T-cell (primary cell): ENCODE results near the gene POLR3C. TPM values are rescaled to one million over a fixed set of nuclear protein-coding genes. Genes with fewer than 3 reads are reported as not detected.
A peak's percentile ranks its signal among the peaks of the same experiment; 100 is the strongest.
"Not testable (repeated sequence)": the region's sequence is repeated elsewhere in the genome, so short reads cannot be mapped to it uniquely, and the experiment has no call there.

Experiments used
- ATAC-seq, 4 experiments: fragments of 200-7000 bp in 3 of 4; fragments of 150-1000 bp in 1 of 4; cut with Tn5 transposase; replicated peaks in 1 of 4; 1 replicate in 3 of 4; 2 replicates in 1 of 4; pipeline ENCODE4 v1.10.0; 2021; ENCODE audit warnings: moderate library complexity in 3 of 4, mild to moderate bottlenecking in 2 of 4, moderate number of reproducible peaks in 1 of 4
- CTCF ChIA-PET, 2 donors: fragments of 300-600 bp; sonication (Branson Sonifier 250); formaldehyde crosslinking; loops; one replicate each; lab custom pipeline; 2022; ENCODE audit warnings: antibody characterized with exemption in 2 of 2; lab: Charles Lee
- POLR2A ChIA-PET, 2 donors: fragments of 300-600 bp; sonication (Branson Sonifier 250); formaldehyde crosslinking; loops; one replicate each; lab custom pipeline; 2022; ENCODE audit warnings: antibody characterized with exemption in 2 of 2; lab: Charles Lee
- DNase-seq, 35 experiments: peaks; one replicate each; pipeline versions ENCODE4 v3.0.0 to v3.0.0-alpha.2; 2013 to 2023
- H3K27ac ChIP-seq: one replicate; pipeline ENCODE4 v1.5.1; 2013; ENCODE audit warnings: low read length
- H3K27me3 ChIP-seq, 2 experiments: replicated peaks in 1 of 2; 1 replicate in 1 of 2; 2 replicates in 1 of 2; pipeline versions ENCODE4 v1.6.1 to v1.7.0; 2013; ENCODE audit warnings: low read length in 1 of 2, mixed read lengths in 1 of 2; ENCODE audit not compliant: control insufficient read depth in 2 of 2, insufficient read depth in 2 of 2; ENCODE audit errors: extremely low read depth in 1 of 2
- H3K36me3 ChIP-seq, 2 donors: 1 replicate in 1 of 2; 2 replicates in 1 of 2; pipeline versions ENCODE4 v1.6.1 to v1.7.0; 2013; ENCODE audit warnings: low read length in 1 of 2; ENCODE audit not compliant: control insufficient read depth in 2 of 2, insufficient read depth in 1 of 2; ENCODE audit errors: extremely low read depth in 1 of 2
- H3K4me1 ChIP-seq, 2 experiments: 1 replicate in 1 of 2; 2 replicates in 1 of 2; pipeline versions ENCODE4 v1.6.1 to v1.7.0; 2013; ENCODE audit warnings: low read length in 2 of 2, mixed read lengths in 1 of 2; ENCODE audit not compliant: insufficient read depth in 2 of 2, control insufficient read depth in 1 of 2; ENCODE audit errors: extremely low read depth in 1 of 2
- H3K4me3 ChIP-seq, 2 donors: 1 replicate in 1 of 2; 2 replicates in 1 of 2; pipeline versions ENCODE4 v1.5.1 to v1.7.0; 2013; ENCODE audit warnings: mild to moderate bottlenecking in 2 of 2, low read length in 1 of 2, moderate library complexity in 1 of 2; ENCODE audit not compliant: control insufficient read depth in 1 of 2; ENCODE audit errors: extremely low read depth in 1 of 2
- H3K9me3 ChIP-seq: 2 replicates; pipeline ENCODE4 v1.7.0; 2013
- H3K27ac Mint-ChIP-seq, 2 donors: one replicate each; pipeline ENCODE4 v1.8.0; 2020 to 2021; ENCODE audit warnings: mild to moderate bottlenecking in 2 of 2, mixed read lengths in 2 of 2
- H3K27me3 Mint-ChIP-seq, 2 donors: one replicate each; pipeline ENCODE4 v1.8.0; 2021 to 2022; ENCODE audit warnings: mixed read lengths in 2 of 2
- H3K36me3 Mint-ChIP-seq: one replicate; pipeline ENCODE4 v1.8.0; 2021; ENCODE audit warnings: mixed read lengths
- H3K4me1 Mint-ChIP-seq, 3 donors: one replicate each; pipeline ENCODE4 v1.8.0; 2020 to 2022; ENCODE audit warnings: mixed read lengths in 3 of 3, mild to moderate bottlenecking in 1 of 3
- H3K4me3 Mint-ChIP-seq, 3 donors: one replicate each; pipeline ENCODE4 v1.8.0; 2020 to 2022; ENCODE audit warnings: mild to moderate bottlenecking in 3 of 3, mixed read lengths in 3 of 3, moderate library complexity in 3 of 3
- H3K9me3 Mint-ChIP-seq, 3 donors: one replicate each; pipeline ENCODE4 v1.8.0; 2020 to 2022; ENCODE audit warnings: mixed read lengths in 3 of 3
- WGBS: methylation state at CpG from one replicate; pipeline ENCODE4 v1.1.5; 2013; ENCODE audit warnings: missing lambda C conversion rate; ENCODE audit not compliant: insufficient coverage; 5-methylcytosine and 5-hydroxymethylcytosine counted together
- total RNA-seq, 35 experiments: library from RNA in 6 of 35; stranded (reverse) in 6 of 35; fragments of 120-200 nt in 1 of 35; gene quantifications; one replicate each; pipeline versions ENCODE4 v1.2.1 to v1.2.4 and lab custom pipeline; 2013 to 2026

POLR3C gene
- total RNA-seq, 5 donors from 2014 or later (not counting 1 experiment from before 2014, with no cell fraction given), result 24.5 to 42.0 (median 38.2) TPM

DNA sequence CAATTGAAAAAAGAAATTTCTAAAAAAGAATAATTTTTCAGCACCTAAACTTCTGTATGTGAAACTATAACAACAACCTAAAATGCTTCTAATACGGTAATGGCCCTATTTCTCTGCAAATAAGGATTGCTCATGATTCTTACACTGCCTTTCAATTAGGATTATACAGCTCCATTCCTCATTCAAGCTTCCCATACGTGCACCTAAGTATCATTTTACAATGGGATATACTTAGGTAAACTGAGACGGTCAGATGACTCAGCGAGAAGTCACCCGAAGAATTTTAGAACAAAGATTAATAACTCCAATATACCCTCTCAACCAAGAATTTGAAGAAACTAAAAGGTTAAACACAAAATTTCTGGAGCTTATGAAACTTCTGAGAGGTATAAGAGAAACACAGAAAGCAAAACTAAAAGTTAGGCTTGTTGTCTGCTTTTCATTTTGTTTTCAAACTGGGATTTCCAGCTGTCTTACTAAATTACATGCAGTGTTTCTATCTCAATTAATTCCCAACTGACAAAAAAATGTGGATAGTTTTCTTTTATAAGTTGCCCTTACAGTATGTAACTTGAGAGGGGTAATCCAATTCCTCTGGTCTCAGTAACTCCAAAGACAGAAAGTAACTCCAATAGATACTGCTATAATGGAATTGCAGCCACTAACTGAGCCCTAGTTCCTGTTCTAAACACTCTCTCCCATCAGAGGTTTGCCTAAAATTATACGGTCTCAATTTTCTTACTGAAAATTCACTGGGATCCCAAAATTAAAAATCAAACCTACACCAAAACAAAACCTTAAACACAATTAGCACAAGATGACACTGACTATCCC, 10.8 kb upstream of the POLR3C start:
- H3K4me3 Mint-ChIP-seq, H3K36me3 ChIP-seq, CTCF ChIA-PET, H3K27me3 Mint-ChIP-seq, H3K4me1 ChIP-seq, H3K4me3 ChIP-seq, H3K27ac ChIP-seq, DNase-seq, POLR2A ChIA-PET, H3K27ac Mint-ChIP-seq, ATAC-seq, H3K36me3 Mint-ChIP-seq, H3K9me3 Mint-ChIP-seq, H3K9me3 ChIP-seq, H3K27me3 ChIP-seq: not testable (repeated sequence)
- H3K4me1 Mint-ChIP-seq, result peaks cover 4 to 13% (median 12%) of the 10 kb centered on the region in 3 donors
- no CpG with 5 or more reads among the region's 6 CpGs for WGBS

GRCh38 chr1:145818095-145818494, 5.9 kb upstream of the POLR3C start:
- H3K36me3 ChIP-seq, H3K36me3 Mint-ChIP-seq, ATAC-seq, CTCF ChIA-PET, H3K27ac Mint-ChIP-seq, H3K4me3 ChIP-seq, H3K9me3 ChIP-seq, H3K27me3 Mint-ChIP-seq, H3K9me3 Mint-ChIP-seq, POLR2A ChIA-PET, H3K27ac ChIP-seq, H3K27me3 ChIP-seq, H3K4me1 ChIP-seq, H3K4me3 Mint-ChIP-seq, DNase-seq: not testable (repeated sequence)
- no CpG with 5 or more reads among the region's 6 CpGs for WGBS
- H3K4me1 Mint-ChIP-seq, result peaks cover 0 to 12% (median 7%) of the 10 kb centered on the region in 3 donors

DNA sequence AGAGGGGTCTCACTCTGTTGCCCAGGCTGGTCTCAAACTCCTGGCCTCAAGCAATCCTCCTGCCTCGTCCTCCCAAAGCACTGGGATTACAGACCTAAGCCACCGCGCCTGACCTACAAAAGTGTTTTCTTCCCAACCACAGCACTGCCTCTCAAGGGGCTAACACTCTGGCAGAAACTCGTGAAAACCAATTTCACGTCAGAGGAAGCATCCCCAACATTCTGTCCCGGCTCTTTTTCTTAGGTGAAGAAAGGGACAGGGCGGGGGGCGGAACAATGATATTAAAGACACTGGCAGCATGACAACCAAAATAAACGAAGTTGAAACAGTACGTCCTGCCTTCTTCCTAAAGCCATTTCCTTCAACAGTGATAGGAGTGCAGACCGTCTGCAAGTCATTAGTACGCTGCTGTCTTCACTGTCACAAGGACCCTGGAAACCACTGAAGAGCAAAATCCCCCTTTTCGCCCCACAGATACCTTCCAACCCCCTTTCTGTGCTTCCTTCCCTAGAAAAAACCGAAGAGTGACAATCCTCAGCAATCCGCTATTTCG, 1.1 kb upstream of the POLR3C start:
- H3K4me3 ChIP-seq, CTCF ChIA-PET, H3K27ac ChIP-seq, H3K27ac Mint-ChIP-seq, H3K27me3 Mint-ChIP-seq, ATAC-seq, DNase-seq, H3K9me3 ChIP-seq, H3K27me3 ChIP-seq, H3K9me3 Mint-ChIP-seq: not testable (repeated sequence)
- H3K4me1 Mint-ChIP-seq, result peaks cover 25 to 37% (median 29%) of the 10 kb centered on the region in 3 donors
- POLR2A ChIA-PET, result interaction anchor here in 1 of 2 donors (0.6 kb wide), 1 partner anchor 42 kb away, joined by 13 read pairs; no protein-coding TSS in a partner anchor
- Histone ChIP-seq H3K4me1 (peaks cover 14 to 20% of the 10 kb centered on the region in 2 experiments), H3K36me3 (peaks cover 0 to 21% of the 10 kb centered on the region in 2 donors)
- H3K36me3 Mint-ChIP-seq, result peaks cover 19% of the 10 kb centered on the region
- H3K4me3 Mint-ChIP-seq, result peak overlapping the region in 1 of 3 donors; percentile 98
- no CpG with 5 or more reads among the region's 16 CpGs for WGBS

GRCh38 chr1:145824499-145824842, 471 bp downstream of the POLR3C start:
- Mint-ChIP-seq H3K27me3 (no peaks in the 10 kb centered on the region), H3K4me3 (peak overlapping the region; percentile 98), H3K36me3 (peaks cover 32% of the 10 kb centered on the region), H3K4me1 (peaks cover 29 to 36% (median 30%) of the 10 kb centered on the region in 3 donors), H3K27ac (peak overlapping the region; percentile 96), H3K9me3 (no peaks in the 10 kb centered on the region)
- H3K27ac ChIP-seq, result peak overlapping the region; percentile 70
- no peak for ATAC-seq
- peak overlapping the region; percentile 97 to 99 for H3K4me3 ChIP-seq
- peak in 1 of 35 experiments; percentile 15 for DNase-seq
- POLR2A ChIA-PET, result interaction anchor here in 1 of 2 donors (0.8 to 1.1 kb wide), 2 partner anchors 35 to 61 kb away, joined by 3 read pairs; partner anchors contain the start of gene ANKRD35
- peaks cover 5 to 37% of the 10 kb centered on the region in 2 donors for H3K36me3 ChIP-seq
- CTCF ChIA-PET, result interaction anchor here in 1 of 2 donors (0.6 kb wide), 1 partner anchor 35 kb away, joined by 3 read pairs; no protein-coding TSS in a partner anchor
- 0% methylated on average over 2 of the region's 7 CpGs for WGBS
- peaks cover 14 to 17% of the 10 kb centered on the region in 2 experiments for H3K4me1 ChIP-seq
- H3K27me3 ChIP-seq, result no peaks in the 10 kb centered on the region
- no peaks in the 10 kb centered on the region for H3K9me3 ChIP-seq

DNA sequence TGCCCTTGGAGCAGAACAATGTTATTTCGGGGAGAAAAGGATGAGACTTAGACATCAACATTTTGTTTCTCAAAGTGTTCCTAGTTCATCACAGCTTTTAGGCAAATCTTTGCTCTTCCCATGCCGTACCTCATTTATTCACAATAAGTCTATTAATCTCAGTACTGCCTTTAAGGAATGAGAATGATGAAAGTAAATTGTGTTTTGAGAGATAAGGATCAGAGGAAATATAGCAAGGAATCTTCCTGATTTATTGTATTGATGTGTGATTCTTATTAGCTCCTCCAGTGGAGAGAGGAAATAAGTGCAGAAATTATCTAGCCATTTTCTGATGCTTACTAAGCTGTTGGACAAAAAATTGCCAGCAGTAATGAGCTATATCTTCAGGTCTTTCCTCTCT, 2.0 kb downstream of the POLR3C start:
- no CpG with 5 or more reads among the region's 2 CpGs for WGBS
- DNase-seq (no peak), ATAC-seq (no peak)
- H3K4me3 Mint-ChIP-seq, result peak overlapping the region; percentile 65 to 98 (median 98)
- H3K36me3 Mint-ChIP-seq, result peaks cover 45% of the 10 kb centered on the region
- Histone ChIP-seq H3K4me3 (no peak overlapping the region), H3K9me3 (no peaks in the 10 kb centered on the region), H3K4me1 (peaks cover 14 to 17% of the 10 kb centered on the region in 2 experiments), H3K27ac (no peak overlapping the region), H3K27me3 (no peaks in the 10 kb centered on the region), H3K36me3 (peaks cover 5 to 52% of the 10 kb centered on the region in 2 donors)
- H3K27me3 Mint-ChIP-seq, result no peaks in the 10 kb centered on the region
- no peak overlapping the region for H3K27ac Mint-ChIP-seq
- no peaks in the 10 kb centered on the region for H3K9me3 Mint-ChIP-seq
- ChIA-PET POLR2A (interaction anchor here (0.6 to 1.3 kb wide), 2 partner anchors 73 to 102 kb away, joined by 3 to 6 read pairs; partner anchors contain the start of gene RBM8A (in 1 of the 2)), CTCF (interaction anchor here in 1 of 2 donors (0.6 to 2.1 kb wide), 3 partner anchors 19 to 225 kb away, joined by 3 to 11 read pairs (median 4); partner anchors contain the start of gene NUDT17)
- peaks cover 30 to 35% (median 30%) of the 10 kb centered on the region in 3 donors for H3K4me1 Mint-ChIP-seq

GRCh38 chr1:145827966-145828365, 4.0 kb downstream of the POLR3C start:
- Mint-ChIP-seq H3K9me3 (no peaks in the 10 kb centered on the region), H3K36me3 (peaks cover 58% of the 10 kb centered on the region), H3K4me1 (peaks cover 29 to 31% (median 30%) of the 10 kb centered on the region in 3 donors), H3K4me3 (no peak overlapping the region), H3K27me3 (no peaks in the 10 kb centered on the region), H3K27ac (peak overlapping the region; percentile 1 to 39)
- H3K4me1 ChIP-seq, result peaks cover 14 to 17% of the 10 kb centered on the region in 2 experiments
- H3K27me3 ChIP-seq, result no peaks in the 10 kb centered on the region
- H3K27ac ChIP-seq, result no peak overlapping the region
- H3K9me3 ChIP-seq, result no peaks in the 10 kb centered on the region
- H3K4me3 ChIP-seq, result no peak overlapping the region
- peaks cover 11 to 67% of the 10 kb centered on the region in 2 donors for H3K36me3 ChIP-seq
- ATAC-seq (no peak), DNase-seq (no peak)
- CTCF ChIA-PET, result interaction anchor here in 1 of 2 donors (0.7 kb wide), 1 partner anchor 17 kb away, joined by 3 read pairs; the partner anchor contains the start of gene NUDT17
- POLR2A ChIA-PET, result interaction anchor here (0.5 to 0.7 kb wide), 4 partner anchors 15 to 191 kb away, joined by 3 to 13 read pairs (median 6); no protein-coding TSS in a partner anchor
